Embryonic facial prominence (tissue), 1 donor: ENCODE results near the gene ADGRV1.
"Not testable (repeated sequence)": the region's sequence is repeated elsewhere in the genome, so short reads cannot be mapped to it uniquely, and the experiment has no call there.

Experiments
- DNase-seq: peaks from one replicate; pipeline ENCODE4 v3.0.0-alpha.2; 2016; ENCODE audit errors: extremely low spot score

Gene ADGRV1

DNA sequence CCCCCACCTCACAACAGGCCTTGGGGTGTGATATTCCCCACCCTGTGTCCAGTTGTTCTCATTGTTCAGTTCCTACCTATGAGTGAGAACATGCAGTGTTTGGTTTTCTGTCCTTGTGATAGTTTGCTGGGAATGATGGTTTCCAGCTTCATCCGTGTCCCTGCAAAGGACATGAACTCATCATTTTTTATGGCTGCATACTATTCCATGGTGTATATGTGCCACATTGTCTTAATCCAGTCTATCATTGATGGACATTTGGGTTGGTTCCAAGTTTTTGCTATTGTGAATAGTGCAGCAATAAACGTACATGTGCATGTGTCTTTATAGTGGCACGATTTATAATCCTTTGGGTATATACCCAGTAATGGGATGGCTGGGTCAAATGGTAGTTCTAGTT, 41.7 kb downstream of the ADGRV1 start:
- DNase-seq: not testable (repeated sequence)

DNA sequence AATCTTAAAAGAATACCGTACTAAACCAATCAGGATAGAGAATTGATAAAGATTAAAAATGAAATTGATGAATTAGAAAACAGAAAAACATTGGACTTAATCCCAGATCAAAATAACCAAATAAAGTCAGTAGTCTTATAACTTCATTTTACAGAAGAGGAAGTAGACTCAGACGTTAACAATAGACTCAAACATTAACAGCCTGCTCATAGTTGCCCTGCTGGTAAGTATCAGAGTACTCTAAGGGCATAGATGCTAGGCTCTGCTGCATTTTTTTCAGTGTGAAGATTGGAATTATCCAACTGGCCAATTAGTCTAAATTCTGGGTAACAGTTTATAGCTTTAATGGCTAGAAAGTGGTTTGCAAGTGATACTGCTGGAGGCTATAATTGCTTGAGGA, 42.9 kb downstream of the ADGRV1 start:
- DNase-seq: no peak

DNA sequence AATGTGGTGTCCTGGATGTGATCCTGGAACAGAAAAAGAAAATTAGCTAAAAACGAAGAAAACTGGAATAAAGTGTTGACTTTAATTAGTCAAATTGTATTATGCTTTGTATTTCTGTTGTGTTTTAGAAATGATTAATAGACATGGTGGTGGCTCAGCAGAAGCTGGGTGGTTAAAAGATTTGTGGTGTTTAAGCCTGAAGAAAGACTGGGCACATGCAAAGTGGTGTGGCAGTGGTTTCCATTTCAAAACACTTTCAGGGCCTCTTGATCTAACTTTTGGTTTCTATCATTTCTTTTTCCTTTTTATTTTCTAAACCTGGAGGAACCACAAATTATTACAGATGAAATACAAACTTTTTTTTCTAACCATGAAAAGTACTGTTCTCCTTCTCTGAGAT, 44.1 kb downstream of the ADGRV1 start:
- no peak for DNase-seq

DNA sequence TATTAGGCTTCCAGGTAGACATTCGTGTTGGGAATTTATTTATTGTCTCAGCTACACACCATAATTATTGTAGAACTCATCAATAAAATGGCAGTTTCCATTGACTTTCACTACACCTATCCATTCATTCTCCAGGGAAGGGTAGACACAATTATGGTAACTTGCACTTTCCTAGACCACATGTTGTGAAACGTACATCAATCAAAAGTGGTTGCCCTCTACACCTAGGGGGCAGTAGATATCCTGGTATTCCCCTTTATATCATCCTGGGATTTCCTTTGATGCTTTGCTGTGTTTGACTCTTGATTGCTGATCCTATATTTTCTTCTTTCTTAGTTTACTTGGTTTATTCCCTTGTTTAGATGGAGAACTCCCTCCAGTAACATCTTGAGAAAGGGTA, 47.9 kb downstream of the ADGRV1 start:
- no peak for DNase-seq

DNA sequence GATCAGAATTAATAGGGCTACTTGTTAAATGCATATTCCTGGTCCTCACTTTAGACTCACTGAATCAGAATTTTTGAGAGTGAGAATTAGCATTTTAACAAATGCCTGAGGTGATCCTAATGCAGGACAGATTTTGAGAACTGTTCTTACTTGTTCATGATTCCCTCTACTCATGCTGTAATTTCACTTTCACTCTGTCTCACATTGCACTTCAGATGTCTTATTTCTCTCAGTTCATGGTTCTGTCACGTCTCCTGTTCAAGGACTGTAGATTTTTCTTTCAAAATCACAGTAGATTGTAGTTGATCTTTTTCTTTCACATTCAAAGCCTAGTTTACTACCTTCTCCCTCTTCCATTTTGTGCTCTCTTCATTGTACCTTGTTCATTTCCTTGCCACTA, 54.3 kb downstream of the ADGRV1 start:
- DNase-seq: no peak

DNA sequence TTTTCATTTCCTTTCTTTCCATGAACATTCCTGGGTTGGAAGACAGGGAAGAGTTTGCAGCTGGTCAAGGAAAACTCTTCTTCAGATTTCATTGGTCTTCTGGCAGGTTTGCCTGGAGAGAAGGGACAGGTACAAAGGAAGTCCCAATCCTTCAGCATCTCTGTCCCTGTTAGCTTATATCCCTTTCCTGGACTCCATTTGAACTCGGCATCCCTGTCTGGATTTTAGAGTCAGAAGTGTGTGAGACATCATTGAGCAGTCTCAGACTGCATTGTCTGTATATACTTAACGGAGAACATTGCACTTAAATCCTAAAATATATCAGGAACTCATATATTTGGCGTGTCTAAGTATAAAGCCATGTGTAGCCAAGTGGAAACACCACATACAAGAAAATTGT, 54.9 kb downstream of the ADGRV1 start:
- DNase-seq: no peak

DNA sequence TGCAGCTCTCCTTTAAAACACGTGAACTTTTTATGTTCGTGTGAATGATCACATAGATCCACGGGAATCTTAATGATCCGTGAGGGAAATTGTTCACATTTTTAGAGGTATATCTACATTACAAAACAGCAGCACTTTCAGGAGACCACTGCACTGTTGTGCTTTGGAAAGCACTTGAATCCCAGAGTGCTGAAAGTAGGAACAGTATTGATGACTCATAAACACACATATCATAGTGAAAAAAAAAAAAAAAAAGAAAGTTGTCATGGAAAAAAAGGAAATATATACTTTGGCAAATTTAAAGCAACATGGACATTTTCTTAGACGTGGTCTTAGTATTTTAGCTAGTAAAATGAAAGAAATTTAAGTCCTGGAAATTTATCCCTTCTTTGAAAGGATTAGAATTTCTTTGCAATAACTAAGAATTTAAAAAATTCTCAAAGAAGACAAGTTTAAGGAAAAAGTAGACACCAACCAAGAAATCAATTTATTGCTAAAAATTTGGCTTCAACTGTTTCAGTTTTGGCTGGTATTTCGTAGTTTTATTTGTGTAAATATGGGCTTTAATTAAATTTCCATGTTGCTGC, 55.4 kb downstream of the ADGRV1 start:
- DNase-seq: no peak

DNA sequence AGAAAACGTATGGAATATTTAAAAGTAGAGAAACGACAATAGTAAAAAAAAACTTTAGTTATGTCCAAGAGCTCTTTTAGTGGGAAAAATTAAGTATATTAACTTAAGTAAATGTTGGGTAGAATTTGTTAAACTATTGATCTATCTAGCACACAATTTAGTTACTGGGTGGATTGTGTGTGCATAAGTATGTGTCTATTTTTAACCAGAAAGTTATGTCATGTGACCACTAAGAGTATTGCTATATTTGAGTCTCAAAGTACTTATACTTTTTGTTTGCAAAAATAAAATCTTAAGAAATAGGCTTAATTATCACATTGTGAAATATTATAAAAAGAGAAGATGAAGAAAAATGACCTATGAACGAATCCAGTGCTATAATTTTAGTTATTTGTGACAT, 56.8 kb downstream of the ADGRV1 start:
- DNase-seq: no peak

DNA sequence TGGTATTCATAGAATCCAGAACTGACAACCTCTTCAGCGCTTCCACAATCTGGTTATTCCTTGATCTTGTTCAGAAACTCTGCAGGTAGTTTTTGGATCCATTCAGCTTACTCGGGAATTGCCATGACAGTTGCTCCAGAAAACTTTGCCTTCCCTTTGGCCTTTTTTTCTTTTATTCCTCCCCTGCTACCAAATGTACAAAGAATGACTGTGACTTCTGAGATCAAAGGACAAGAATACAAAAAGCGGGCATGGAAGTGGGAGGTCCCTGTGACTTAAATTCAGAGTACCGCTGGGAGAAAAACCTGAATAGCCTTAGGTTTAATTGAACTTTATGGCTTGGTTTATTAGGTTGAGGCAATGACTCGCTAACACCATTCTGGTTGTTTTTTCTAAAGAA, 59.5 kb downstream of the ADGRV1 start:
- DNase-seq: no peak

DNA sequence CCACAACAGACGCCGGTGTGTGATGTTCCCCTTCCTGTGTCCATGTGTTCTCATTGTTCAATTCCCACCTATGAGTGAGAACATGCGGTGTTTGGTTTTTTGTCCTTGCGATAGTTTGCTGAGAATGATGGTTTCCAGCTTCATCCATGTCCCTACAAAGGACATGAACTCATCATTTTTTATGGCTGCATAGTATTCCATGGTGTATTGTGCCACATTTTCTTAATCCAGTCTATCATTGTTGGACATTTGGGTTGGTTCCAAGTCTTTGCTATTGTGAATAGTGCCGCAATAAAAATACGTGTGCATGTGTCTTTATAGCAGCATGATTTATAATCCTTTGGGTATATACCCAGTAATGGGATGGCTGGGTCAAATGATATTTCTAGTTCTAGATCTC, 61.2 kb downstream of the ADGRV1 start:
- DNase-seq: not testable (repeated sequence)

DNA sequence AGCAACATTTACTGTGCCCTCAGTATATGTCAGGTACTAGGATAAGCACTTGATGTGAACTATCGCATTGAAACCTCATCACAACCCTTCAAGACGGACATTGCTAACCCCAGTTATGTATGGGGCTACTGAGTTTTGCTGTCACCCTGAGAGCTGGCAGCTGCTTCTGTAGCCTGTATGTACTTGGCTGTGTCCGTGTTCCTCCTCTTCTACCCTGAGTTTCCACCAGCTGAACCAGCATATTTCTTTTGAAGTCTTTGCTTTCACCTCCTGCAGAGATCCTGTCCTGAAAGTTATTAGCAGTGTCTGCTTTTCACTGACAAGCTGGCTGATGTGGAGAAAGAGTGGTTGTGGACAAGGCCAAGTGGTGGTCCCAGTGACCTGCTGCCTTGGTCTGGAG, 63.3 kb downstream of the ADGRV1 start:
- DNase-seq: no peak

DNA sequence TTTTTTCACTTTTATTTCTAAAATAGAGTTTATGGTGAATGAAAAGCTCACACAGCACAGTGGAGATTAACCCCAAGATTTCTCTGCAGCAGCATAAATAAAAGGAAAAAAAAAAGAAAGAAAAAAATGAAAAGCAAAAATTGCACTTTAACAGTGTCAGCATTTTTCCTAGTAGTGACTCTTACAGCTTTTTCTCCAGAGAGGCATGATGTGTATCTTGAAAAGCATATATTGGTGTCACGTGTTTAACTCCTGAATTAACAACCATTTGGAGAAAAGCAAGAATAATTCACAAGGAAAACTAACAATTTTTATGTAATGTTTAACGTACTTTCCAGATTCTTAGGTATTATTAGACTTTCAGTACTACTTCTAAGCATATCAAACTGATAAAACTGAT, 67.9 kb downstream of the ADGRV1 start:
- DNase-seq: no peak

DNA sequence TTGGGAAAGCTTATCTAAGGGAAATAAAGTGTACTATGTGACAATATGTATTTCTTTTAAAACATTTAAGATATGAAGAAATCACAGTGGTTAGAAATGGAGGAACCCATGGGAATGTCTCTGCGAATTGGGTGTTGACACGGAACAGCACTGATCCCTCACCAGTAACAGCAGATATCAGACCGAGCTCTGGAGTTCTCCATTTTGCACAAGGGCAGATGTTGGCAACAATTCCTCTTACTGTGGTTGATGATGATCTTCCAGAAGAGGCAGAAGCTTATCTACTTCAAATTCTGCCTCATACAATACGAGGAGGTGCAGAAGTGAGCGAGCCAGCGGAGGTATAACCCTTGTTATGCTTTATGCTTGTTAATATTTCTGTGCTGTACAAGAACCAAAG, 69.9 kb downstream of the ADGRV1 start:
- no peak for DNase-seq

DNA sequence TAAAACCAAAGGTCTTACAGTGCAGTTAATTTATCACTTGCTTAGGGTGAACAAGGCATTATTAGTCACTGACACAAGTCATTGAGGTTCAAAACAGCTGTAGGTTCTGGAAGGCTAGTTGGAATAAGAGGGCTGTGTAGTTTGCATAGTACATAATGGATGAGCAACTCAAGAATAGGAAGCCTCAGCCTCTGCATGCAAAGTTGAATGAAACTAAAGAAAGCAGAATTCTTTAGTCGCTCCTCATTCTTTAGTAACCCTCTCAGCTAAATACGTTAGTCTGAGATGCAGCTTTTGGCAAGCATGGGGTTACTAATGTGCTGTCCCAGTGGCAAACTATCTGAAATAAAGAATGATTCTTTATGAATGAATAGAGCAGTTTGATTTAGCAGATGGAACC, 74.2 kb downstream of the ADGRV1 start:
- DNase-seq: no peak

DNA sequence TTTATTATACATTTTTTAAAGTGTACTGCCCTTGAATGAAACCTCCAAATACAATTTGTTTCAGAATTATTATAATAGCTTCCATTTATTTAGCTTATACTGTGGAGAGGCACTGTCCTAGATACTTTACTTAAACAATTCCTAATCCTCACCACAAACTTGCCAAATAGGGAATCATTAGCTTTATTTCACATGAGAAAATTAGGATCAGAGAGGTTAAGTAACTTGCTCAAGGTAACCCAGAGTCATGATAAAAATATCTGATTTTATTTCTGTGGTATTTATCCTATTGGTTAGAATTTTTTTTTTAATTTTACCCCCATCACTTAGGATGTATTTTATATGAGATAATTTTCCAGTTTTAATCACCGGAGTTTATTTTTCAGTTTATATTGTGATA, 78.4 kb downstream of the ADGRV1 start:
- no peak for DNase-seq

DNA sequence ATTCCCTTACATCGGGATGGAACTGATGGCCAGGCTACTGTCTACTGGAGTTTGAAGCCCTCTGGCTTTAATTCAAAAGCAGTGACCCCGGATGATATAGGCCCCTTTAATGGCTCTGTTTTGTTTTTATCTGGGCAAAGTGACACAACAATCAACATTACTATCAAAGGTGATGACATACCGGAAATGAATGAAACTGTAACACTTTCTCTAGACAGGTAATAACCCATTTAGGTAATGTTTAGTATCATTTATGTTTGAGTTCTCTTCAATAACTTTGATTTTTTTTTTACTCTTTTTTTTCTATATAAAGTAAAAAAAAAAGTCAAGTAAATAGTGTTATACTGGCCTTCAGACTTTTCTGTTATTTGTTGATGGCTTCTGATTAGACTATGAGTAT, 79.1 kb downstream of the ADGRV1 start:
- DNase-seq: no peak

DNA sequence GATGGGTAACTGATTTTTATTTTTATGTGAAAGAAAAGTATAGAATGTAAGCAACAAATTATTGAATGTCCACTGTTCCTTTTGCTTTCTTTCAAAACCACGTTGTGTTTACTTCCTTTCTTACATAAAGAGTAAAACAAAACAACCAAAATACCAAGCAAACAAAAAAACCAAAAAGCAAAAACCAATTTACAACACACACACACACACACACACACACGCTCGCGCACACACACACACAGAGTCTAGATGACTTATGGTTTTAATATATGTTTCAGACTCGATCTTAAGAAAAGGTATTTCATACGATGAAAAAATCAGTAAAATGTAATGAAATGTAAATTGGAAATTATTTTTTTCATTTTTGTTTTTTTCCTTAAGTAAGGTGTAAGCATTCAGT, 80.3 kb downstream of the ADGRV1 start:
- no peak for DNase-seq

DNA sequence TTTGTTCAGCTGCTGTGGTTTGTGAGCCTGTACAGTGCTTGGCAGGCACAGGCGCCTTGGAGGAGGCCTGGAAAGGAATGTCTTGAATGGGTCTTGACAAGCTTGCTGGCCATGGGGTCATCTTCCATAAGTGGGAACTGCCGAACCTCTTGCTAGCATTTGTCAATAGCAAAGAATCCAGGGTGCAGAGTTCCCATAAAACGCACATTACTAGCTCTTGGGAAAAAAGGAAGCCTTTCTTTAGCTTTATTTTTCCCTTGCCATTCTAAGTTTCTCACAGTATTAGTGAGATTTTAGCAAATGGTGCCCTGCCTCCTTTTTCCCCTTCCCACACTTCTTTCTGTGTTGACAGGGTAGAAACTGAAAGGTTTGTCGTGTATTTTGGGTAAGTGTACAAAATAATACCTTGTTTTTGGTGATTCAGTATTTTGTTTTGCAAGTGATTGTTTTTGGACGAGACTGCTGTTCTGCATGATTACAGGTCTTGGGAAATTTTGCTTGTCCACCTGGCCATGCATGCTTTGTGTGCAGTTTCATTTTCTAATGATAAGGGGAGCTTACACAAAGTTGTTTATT, 82.0 kb downstream of the ADGRV1 start:
- DNase-seq: no peak

DNA sequence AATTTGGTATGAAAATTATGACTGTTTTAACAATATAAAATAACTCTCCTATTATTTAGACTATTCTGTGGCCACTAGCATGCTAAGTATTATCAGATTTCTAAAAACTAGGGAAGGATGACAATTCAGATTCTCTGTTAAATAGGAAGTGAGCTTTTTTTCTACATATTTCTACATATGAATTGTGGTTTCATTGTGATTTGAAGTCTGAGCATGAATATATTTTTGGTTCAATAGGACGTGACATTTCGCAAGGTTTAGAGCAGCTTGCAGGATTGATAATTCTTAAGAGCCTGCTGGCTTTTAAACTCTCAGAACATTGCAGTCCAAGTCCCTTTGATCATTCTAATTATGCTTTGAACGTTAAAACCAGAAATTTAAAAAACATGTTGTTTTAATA, 82.9 kb downstream of the ADGRV1 start:
- DNase-seq: no peak

DNA sequence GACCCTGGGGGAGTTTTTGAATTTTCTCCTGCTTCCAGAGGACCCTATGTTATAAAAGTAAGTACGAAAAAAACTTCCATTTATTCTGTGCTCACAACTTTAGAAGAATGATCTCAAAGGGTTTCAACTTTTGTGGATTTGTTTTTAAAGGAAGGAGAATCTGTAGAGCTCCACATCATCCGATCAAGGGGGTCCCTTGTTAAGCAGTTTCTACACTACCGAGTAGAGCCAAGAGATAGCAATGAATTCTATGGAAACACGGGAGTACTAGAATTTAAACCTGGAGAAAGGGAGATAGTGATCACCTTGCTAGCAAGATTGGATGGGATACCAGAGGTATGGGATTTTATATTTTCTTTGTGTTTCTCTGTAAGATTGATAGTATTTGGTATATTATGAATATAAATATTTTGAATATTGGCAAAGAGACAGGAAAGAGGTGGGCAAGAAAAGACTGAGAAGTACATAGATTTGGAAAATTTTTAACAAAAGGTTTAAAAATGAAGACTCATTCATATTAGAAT, 84.2 kb downstream of the ADGRV1 start:
- no peak for DNase-seq

DNA sequence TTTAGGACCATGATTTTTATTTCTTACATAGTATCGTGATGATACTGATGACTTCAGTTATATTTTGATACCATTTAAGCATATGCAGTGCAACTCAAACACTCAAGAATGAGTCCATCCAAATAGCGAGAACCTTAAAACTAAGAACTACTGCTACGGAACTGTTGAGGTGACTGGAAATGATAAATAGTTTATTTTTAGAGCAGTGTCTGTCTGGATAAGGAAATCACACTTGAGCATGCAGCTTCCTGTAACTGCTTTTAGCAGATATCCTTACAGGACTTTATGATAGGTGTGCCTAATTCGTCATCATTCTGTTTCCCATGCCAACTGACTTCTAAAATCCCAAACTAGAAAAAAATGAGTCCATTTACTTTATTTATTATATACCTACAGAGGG, 85.5 kb downstream of the ADGRV1 start:
- DNase-seq: no peak

DNA sequence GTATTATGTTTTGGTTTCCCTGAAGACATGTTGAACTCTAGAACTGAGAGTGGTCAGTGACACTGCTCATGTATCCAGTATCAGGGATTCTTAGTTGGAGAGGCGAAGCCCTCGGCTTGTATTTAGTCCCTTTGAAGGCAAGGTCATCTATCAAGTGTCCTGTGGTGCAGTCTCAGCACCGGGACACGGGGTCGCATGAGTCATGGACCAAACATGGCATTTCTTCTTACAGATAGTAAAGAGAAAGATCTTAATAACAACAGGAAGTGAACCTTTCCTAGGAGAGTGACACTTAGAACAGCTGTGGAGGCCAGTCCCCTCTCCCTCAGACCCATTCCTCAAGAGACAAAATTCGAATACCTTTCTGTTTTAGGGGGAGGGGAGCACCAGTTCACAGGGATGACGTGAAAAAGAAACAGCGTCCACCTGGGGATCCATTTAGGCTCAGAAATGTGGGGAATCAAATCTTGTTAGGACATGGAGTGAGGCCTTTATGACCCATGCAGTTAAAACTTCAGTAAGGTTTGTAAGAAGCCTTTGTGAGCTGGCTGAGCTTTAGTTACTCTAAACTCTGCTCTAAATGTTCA, 86.5 kb downstream of the ADGRV1 start:
- DNase-seq: no peak

DNA sequence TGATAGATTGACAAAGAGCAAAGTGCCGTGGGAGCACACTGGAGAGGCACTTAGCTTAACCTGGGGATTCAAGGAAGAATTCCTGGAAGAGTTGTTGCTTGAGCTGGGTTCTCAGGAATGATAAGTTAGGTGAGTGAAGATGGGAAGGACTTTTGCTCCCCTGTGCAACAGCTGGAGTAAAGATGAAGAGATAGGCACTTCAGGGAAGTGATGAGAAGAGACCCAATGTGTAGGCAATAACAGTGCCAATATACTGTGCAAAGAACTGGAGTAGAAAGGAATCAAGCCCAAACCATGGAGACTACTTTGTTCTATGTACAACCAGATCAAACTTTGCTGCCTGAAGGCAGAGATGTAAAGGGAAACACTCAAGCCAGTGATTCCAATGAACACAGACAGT, 92.2 kb downstream of the ADGRV1 start:
- DNase-seq: no peak

DNA sequence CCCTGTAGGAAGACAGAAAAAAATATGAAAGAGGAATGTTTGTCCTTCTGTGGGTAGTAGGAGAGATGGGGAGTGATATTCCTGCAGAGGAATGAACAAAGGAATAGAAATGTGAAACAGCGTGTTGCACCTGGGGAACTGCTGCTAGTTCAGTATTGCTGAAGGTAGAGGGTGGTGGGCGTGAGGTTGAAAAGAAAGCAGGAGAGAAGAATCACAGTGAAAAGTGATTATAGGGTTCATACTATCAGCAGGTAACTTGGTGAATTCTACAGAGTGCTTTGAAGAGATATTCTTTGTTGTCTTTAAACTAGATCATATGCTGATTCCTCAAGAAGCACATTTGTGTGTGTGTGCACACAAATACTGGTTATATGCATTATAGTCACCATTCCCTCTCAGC, 95.6 kb downstream of the ADGRV1 start:
- DNase-seq: no peak
